GM19240 (cell line): ENCODE measurements around the gene SHOX.
"Not testable (repeated sequence)": the region's sequence is repeated elsewhere in the genome, so short reads cannot be mapped to it uniquely, and the experiment has no call there.

Experiments
- DNase-seq: peaks from one replicate; pipeline ENCODE4 v3.0.0; 2011; ENCODE audit warnings: low spot score; ENCODE audit not compliant: insufficient read length

Gene SHOX

GRCh38 chrX:630612-631496 is at the start of gene SHOX:
SHOX (plus strand) TSS chrX:630791; CDS start chrX:630898, 107 bp downstream.
- no peak for DNase-seq

GRCh38 chrX:581066-581465 is 49.5 kb upstream of the SHOX start:
- DNase-seq = no peak

GRCh38 chrX:581720-582298 is 48.8 kb upstream of the SHOX start:
- DNase-seq = no peak

GRCh38 chrX:584572-584971 is 46.0 kb upstream of the SHOX start:
- no peak for DNase-seq

- DNase-seq = no peak
Measured at GRCh38 chrX:585115-585808, 45.3 kb upstream of the SHOX start.

- no peak for DNase-seq
Measured at GRCh38 chrX:586351-586750, 44.2 kb upstream of the SHOX start.

GRCh38 chrX:589261-589660 is 41.3 kb upstream of the SHOX start:
- not testable (repeated sequence) for DNase-seq

- no peak for DNase-seq
Measured at GRCh38 chrX:590693-591404, 39.7 kb upstream of the SHOX start.

GRCh38 chrX:599837-600715 is 30.5 kb upstream of the SHOX start:
- DNase-seq = no peak

- DNase-seq = not testable (repeated sequence)
Measured at GRCh38 chrX:603029-603428, 27.6 kb upstream of the SHOX start.

GRCh38 chrX:604616-605015 is 26.0 kb upstream of the SHOX start:
- not testable (repeated sequence) for DNase-seq

GRCh38 chrX:608088-608487 is 22.5 kb upstream of the SHOX start:
- DNase-seq = not testable (repeated sequence)

- DNase-seq = no peak
Measured at GRCh38 chrX:614136-614535, 16.5 kb upstream of the SHOX start.

GRCh38 chrX:617401-617800 is 13.2 kb upstream of the SHOX start:
- DNase-seq = no peak

- no peak for DNase-seq
Measured at GRCh38 chrX:617891-618290, 12.7 kb upstream of the SHOX start.

GRCh38 chrX:618304-618703 is 12.3 kb upstream of the SHOX start:
- DNase-seq = not testable (repeated sequence)

- no peak for DNase-seq
Measured at GRCh38 chrX:618761-619450, 11.7 kb upstream of the SHOX start.

- DNase-seq = no peak
Measured at GRCh38 chrX:619451-619811, 11.2 kb upstream of the SHOX start.

GRCh38 chrX:619812-620531 is 10.6 kb upstream of the SHOX start:
- DNase-seq = no peak
